HEK293T (cell line): ENCODE data around the gene WWC1.

ENCODE experiments used
- BHLHE40 ChIP-seq: fragments of 450-650 bp; IDR thresholded peaks from 2 replicates; pipeline ENCODE4 v1.6.1; 2016; ENCODE audit warnings: mild to moderate bottlenecking, moderate library complexity, borderline replicate concordance
- ELF4 ChIP-seq: fragments of 450-650 bp; IDR thresholded peaks from 2 replicates; pipeline ENCODE4 v1.6.1; 2017; ENCODE audit warnings: antibody characterized with exemption
- FOXM1 ChIP-seq: fragments of 450-650 bp; IDR thresholded peaks from 2 replicates; pipeline ENCODE4 v1.6.1; 2017; ENCODE audit warnings: mild to moderate bottlenecking, borderline replicate concordance
- HDGF ChIP-seq: fragments of 450-650 bp; IDR thresholded peaks from 2 replicates; pipeline ENCODE4 v1.6.1; 2017; ENCODE audit warnings: antibody characterized with exemption, borderline replicate concordance
- L3MBTL2 ChIP-seq: fragments of 450-650 bp; conservative IDR thresholded peaks from 2 replicates; pipeline ENCODE4 v1.6.1; 2016; ENCODE audit warnings: mild to moderate bottlenecking
- LEF1 ChIP-seq: fragments of 450-650 bp; IDR thresholded peaks from 2 replicates; pipeline ENCODE4 v1.6.1; 2017; ENCODE audit warnings: mild to moderate bottlenecking, borderline replicate concordance
- SP1 ChIP-seq: fragments of 450-650 bp; IDR thresholded peaks from 2 replicates; pipeline ENCODE4 v1.6.1; 2017
- SUZ12 ChIP-seq: fragments of 450-650 bp; IDR thresholded peaks from 2 replicates; pipeline ENCODE4 v1.6.1; 2016; ENCODE audit warnings: mild to moderate bottlenecking
- ZNF384 ChIP-seq: fragments of 450-650 bp; IDR thresholded peaks from 2 replicates; pipeline ENCODE4 v1.6.1; 2016
- TF ChIP-seq, protein P1 (sequence below): fragments of 450-650 bp; IDR thresholded peaks from 2 replicates; pipeline ENCODE4 v1.6.1; 2016

GRCh38 chr5:168282120-168282519 is 9.3 kb upstream of the WWC1 start:
- TF ChIP-seq BHLHE40 (no peak), HDGF (no peak), SP1 (no peak), ZNF384 (no peak), L3MBTL2 (no peak; the same call in 1 of the 2 replicates), FOXM1 (no peak), SUZ12 (no peak), LEF1 (no peak), ELF4 (no peak)
- TF ChIP-seq, protein P1, sequence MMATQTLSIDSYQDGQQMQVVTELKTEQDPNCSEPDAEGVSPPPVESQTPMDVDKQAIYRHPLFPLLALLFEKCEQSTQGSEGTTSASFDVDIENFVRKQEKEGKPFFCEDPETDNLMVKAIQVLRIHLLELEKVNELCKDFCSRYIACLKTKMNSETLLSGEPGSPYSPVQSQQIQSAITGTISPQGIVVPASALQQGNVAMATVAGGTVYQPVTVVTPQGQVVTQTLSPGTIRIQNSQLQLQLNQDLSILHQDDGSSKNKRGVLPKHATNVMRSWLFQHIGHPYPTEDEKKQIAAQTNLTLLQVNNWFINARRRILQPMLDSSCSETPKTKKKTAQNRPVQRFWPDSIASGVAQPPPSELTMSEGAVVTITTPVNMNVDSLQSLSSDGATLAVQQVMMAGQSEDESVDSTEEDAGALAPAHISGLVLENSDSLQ: no peak
